PC-3 (cell line): ENCODE measurements around the gene ATAD3A.
"Not testable (repeated sequence)": the region's sequence is repeated elsewhere in the genome, so short reads cannot be mapped to it uniquely, and the experiment has no call there.

Experiments used
- EZH2 ChIP-seq: fragments of 300-600 bp; sonication (generic); IDR thresholded peaks from one replicate; pipeline ENCODE4 v1.6.1; 2017; ENCODE audit warnings: antibody characterized with exemption, mild to moderate bottlenecking, low read length; ENCODE audit not compliant: unreplicated experiment
- TF ChIP-seq, protein P1 (sequence below): fragments of 300-600 bp; sonication (generic); conservative IDR thresholded peaks from 2 replicates; pipeline ENCODE4 v1.5.1; 2017; ENCODE audit warnings: antibody characterized with exemption, low read depth, mild to moderate bottlenecking, low read length

GRCh38 chr1:1468196-1468985 lies 43.6 kb upstream of the ATAD3A start:
- TF ChIP-seq, protein P1, sequence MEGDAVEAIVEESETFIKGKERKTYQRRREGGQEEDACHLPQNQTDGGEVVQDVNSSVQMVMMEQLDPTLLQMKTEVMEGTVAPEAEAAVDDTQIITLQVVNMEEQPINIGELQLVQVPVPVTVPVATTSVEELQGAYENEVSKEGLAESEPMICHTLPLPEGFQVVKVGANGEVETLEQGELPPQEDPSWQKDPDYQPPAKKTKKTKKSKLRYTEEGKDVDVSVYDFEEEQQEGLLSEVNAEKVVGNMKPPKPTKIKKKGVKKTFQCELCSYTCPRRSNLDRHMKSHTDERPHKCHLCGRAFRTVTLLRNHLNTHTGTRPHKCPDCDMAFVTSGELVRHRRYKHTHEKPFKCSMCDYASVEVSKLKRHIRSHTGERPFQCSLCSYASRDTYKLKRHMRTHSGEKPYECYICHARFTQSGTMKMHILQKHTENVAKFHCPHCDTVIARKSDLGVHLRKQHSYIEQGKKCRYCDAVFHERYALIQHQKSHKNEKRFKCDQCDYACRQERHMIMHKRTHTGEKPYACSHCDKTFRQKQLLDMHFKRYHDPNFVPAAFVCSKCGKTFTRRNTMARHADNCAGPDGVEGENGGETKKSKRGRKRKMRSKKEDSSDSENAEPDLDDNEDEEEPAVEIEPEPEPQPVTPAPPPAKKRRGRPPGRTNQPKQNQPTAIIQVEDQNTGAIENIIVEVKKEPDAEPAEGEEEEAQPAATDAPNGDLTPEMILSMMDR, result not testable (repeated sequence)
- not testable (repeated sequence) for TF ChIP-seq EZH2
